Measurements from ENCODE around the gene SLC9A7.

Gene SLC9A7

DNA sequence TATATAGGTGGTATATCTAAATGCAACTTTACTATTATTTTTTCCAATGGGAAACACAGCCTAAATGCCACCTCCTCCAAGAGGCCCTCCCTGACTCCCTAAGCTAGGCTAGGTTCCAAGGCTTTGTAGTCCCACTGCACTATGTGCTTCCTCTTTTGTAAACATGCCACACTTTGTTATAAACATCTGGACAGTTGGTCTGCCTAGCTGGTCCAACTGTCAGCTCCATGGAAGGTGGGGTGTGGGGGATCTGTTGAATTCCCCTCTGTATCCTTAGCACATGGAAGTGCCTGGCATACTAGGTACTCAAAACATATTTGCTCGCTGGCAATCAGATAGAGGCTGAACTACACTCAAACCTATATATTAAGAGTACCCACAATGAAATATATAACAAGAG lies 63.4 kb downstream of the SLC9A7 start:
- H3K9me3 ChIP-seq (ENCODE audit: insufficient read depth, low read depth, low read length): no peaks in the 10 kb centered on the region
- H3K27ac ChIP-seq (ENCODE audit: low read depth, low read length): no peak overlapping the region
- no peak overlapping the region for H4K12ac ChIP-seq (ENCODE audit: low read depth, low read length)
- no peak overlapping the region for H3K9ac ChIP-seq (ENCODE audit: low read length)
- H2BK120ac ChIP-seq (ENCODE audit: insufficient read depth, low read length, poor library complexity): no peak overlapping the region
- no peaks in the 10 kb centered on the region for H3K36me3 ChIP-seq (ENCODE audit: control insufficient read depth in 1 of 2, insufficient read depth in 2 of 2, low read length in 2 of 2)
- no peak overlapping the region for H3K4ac ChIP-seq (ENCODE audit: low read depth, low read length)
- no peak overlapping the region for H3K18ac ChIP-seq (ENCODE audit: low read length)
- no peak overlapping the region for H2BK5ac ChIP-seq (ENCODE audit: low read depth, low read length, poor library complexity)
- no peak overlapping the region for H2AFZ ChIP-seq (ENCODE audit: insufficient read depth, low read length, poor library complexity)
- H2BK12ac ChIP-seq (ENCODE audit: low read length): no peak overlapping the region
- H3K4me3 ChIP-seq (ENCODE audit: low read depth, low read length): no peak overlapping the region
- H4K8ac ChIP-seq (ENCODE audit: low read depth, low read length): no peak overlapping the region
- no peak overlapping the region for H3K4me2 ChIP-seq (ENCODE audit: low read length)
- H2AK5ac ChIP-seq (ENCODE audit: low read length): no peak overlapping the region
- no peaks in the 10 kb centered on the region for H3K4me1 ChIP-seq (ENCODE audit: control insufficient read depth in 1 of 2, insufficient read depth in 2 of 2, low read length in 2 of 2)
- no peaks in the 10 kb centered on the region for H3K27me3 ChIP-seq (ENCODE audit: insufficient read depth, low read length)
- no peaks in the 10 kb centered on the region for H3K79me2 ChIP-seq (ENCODE audit: control insufficient read depth, insufficient read depth, low read length, poor library complexity)
- H3K79me1 ChIP-seq (ENCODE audit: low read length): no peaks in the 10 kb centered on the region
- no peak overlapping the region for H4K91ac ChIP-seq (ENCODE audit: low read depth, low read length)
- WGBS (ENCODE audit: extremely low coverage, insufficient coverage, insufficient read length): no CpG with 5 or more reads among the region's 1 CpG
- no peak overlapping the region for H3K23ac ChIP-seq (ENCODE audit: low read length)
- DNase-seq: no peak
- H3K14ac ChIP-seq (ENCODE audit: low read length): no peak overlapping the region

DNA sequence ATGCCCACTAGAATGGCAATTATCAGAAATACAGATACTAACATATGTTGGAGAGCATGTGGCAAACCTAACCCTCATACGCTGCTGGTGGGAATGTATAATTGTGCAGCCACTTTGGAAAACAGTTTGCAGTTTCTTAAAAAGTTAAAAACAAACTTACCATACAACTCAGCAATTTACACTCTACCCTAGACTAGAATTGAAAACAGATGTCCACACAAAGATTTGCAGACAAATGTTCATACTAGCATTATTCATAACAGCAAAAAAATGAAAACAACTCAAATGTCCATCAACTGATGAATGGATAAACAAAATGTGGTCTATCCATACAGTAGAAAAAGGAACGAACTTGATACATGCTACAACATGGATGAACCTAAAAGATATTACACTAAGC lies 64.4 kb downstream of the SLC9A7 start:
- Histone ChIP-seq H4K8ac (ENCODE audit: low read depth, low read length) (no peak overlapping the region), H3K4me1 (ENCODE audit: control insufficient read depth in 1 of 2, insufficient read depth in 2 of 2, low read length in 2 of 2) (no peaks in the 10 kb centered on the region), H4K91ac (ENCODE audit: low read depth, low read length) (no peak overlapping the region), H3K36me3 (ENCODE audit: control insufficient read depth in 1 of 2, insufficient read depth in 2 of 2, low read length in 2 of 2) (no peaks in the 10 kb centered on the region), H3K4me2 (ENCODE audit: low read length) (no peak overlapping the region), H2AFZ (ENCODE audit: insufficient read depth, low read length, poor library complexity) (no peak overlapping the region), H2BK120ac (ENCODE audit: insufficient read depth, low read length, poor library complexity) (no peak overlapping the region), H3K14ac (ENCODE audit: low read length) (no peak overlapping the region), H2AK5ac (ENCODE audit: low read length) (no peak overlapping the region), H3K27me3 (ENCODE audit: insufficient read depth, low read length) (no peaks in the 10 kb centered on the region), H3K4ac (ENCODE audit: low read depth, low read length) (no peak overlapping the region), H3K4me3 (ENCODE audit: low read depth, low read length) (no peak overlapping the region), H2BK5ac (ENCODE audit: low read depth, low read length, poor library complexity) (no peak overlapping the region), H3K18ac (ENCODE audit: low read length) (no peak overlapping the region), H3K79me1 (ENCODE audit: low read length) (no peaks in the 10 kb centered on the region), H2BK12ac (ENCODE audit: low read length) (no peak overlapping the region), H3K23ac (ENCODE audit: low read length) (no peak overlapping the region), H3K79me2 (ENCODE audit: control insufficient read depth, insufficient read depth, low read length, poor library complexity) (no peaks in the 10 kb centered on the region), H3K9me3 (ENCODE audit: insufficient read depth, low read depth, low read length) (no peaks in the 10 kb centered on the region), H3K9ac (ENCODE audit: low read length) (no peak overlapping the region), H3K27ac (ENCODE audit: low read depth, low read length) (no peak overlapping the region), H4K12ac (ENCODE audit: low read depth, low read length) (no peak overlapping the region)
- WGBS (ENCODE audit: extremely low coverage, insufficient coverage, insufficient read length): no CpG with 5 or more reads among the region's 2 CpGs
- no peak for DNase-seq

DNA sequence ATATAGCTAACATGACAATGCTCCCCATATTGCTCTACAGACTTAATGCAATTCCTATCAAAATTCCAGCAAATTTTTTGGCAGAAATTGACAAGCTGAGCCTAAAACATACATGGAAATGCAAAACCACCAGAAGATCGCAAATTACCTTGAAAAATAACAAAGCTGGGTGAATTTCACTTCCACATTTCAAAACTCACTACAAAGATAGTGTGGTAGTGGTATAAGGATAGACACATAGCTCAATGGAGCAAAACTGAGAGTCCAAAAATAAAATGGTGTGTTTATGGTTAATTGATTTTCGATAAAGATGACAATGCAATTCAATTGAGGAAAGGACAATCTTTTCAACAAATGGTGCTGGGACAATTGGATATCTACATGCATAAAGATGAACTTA lies 65.8 kb downstream of the SLC9A7 start:
- Histone ChIP-seq H3K9me3 (ENCODE audit: insufficient read depth, low read depth, low read length) (no peaks in the 10 kb centered on the region), H3K14ac (ENCODE audit: low read length) (no peak overlapping the region)
- WGBS (ENCODE audit: extremely low coverage, insufficient coverage, insufficient read length): no CpG with 5 or more reads among the region's 2 CpGs

DNA sequence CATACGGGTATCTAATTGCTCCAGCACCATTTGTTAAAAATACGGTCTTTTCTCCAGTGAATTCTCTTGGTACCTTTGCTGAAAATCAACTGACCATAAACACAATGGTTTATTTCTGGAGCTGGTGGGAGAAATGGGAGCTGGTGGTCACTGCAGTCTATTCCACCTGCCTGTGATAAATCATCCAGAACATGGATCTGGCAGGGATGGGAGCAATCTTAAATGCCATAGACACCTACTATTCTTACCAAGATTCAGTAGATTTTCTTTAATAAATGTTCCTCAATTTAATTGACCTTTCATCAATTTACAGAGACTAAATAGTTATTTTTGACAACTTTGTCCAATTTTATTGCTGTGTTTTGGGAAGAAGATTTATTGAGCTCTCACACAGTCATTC lies 68.1 kb downstream of the SLC9A7 start:
- H2AK5ac ChIP-seq (ENCODE audit: low read length): no peak overlapping the region
- no peaks in the 10 kb centered on the region for H3K36me3 ChIP-seq (ENCODE audit: control insufficient read depth in 1 of 2, insufficient read depth in 2 of 2, low read length in 2 of 2)
- DNase-seq: no peak
- no peak overlapping the region for H3K4me2 ChIP-seq (ENCODE audit: low read length)
- no peak overlapping the region for H2AFZ ChIP-seq (ENCODE audit: insufficient read depth, low read length, poor library complexity)
- H3K9ac ChIP-seq (ENCODE audit: low read length): no peak overlapping the region
- no peak overlapping the region for H3K27ac ChIP-seq (ENCODE audit: low read depth, low read length)
- no peak overlapping the region for H2BK120ac ChIP-seq (ENCODE audit: insufficient read depth, low read length, poor library complexity)
- no CpG with 5 or more reads among the region's 2 CpGs for WGBS (ENCODE audit: extremely low coverage, insufficient coverage, insufficient read length)
- H3K4ac ChIP-seq (ENCODE audit: low read depth, low read length): no peak overlapping the region
- H3K27me3 ChIP-seq (ENCODE audit: insufficient read depth, low read length): no peaks in the 10 kb centered on the region
- H3K18ac ChIP-seq (ENCODE audit: low read length): no peak overlapping the region
- no peak overlapping the region for H3K14ac ChIP-seq (ENCODE audit: low read length)
- H4K91ac ChIP-seq (ENCODE audit: low read depth, low read length): no peak overlapping the region
- H3K4me1 ChIP-seq (ENCODE audit: control insufficient read depth in 1 of 2, insufficient read depth in 2 of 2, low read length in 2 of 2): no peaks in the 10 kb centered on the region
- no peak overlapping the region for H4K12ac ChIP-seq (ENCODE audit: low read depth, low read length)
- no peaks in the 10 kb centered on the region for H3K79me2 ChIP-seq (ENCODE audit: control insufficient read depth, insufficient read depth, low read length, poor library complexity)
- no peak overlapping the region for H4K8ac ChIP-seq (ENCODE audit: low read depth, low read length)
- no peak overlapping the region for H2BK5ac ChIP-seq (ENCODE audit: low read depth, low read length, poor library complexity)
- H3K4me3 ChIP-seq (ENCODE audit: low read depth, low read length): no peak overlapping the region
- no peak overlapping the region for H2BK12ac ChIP-seq (ENCODE audit: low read length)
- no peaks in the 10 kb centered on the region for H3K9me3 ChIP-seq (ENCODE audit: insufficient read depth, low read depth, low read length)
- no peak overlapping the region for H3K23ac ChIP-seq (ENCODE audit: low read length)
- no peaks in the 10 kb centered on the region for H3K79me1 ChIP-seq (ENCODE audit: low read length)

More for the DNA sequence above, 65.8 kb downstream of the SLC9A7 start:
- H3K4me1 ChIP-seq (ENCODE audit: control insufficient read depth in 1 of 2, insufficient read depth in 2 of 2, low read length in 2 of 2): no peaks in the 10 kb centered on the region
- no peak overlapping the region for H3K27ac ChIP-seq (ENCODE audit: low read depth, low read length)
- no peak overlapping the region for H2BK5ac ChIP-seq (ENCODE audit: low read depth, low read length, poor library complexity)
- H3K9ac ChIP-seq (ENCODE audit: low read length): no peak overlapping the region
- H3K36me3 ChIP-seq (ENCODE audit: control insufficient read depth in 1 of 2, insufficient read depth in 2 of 2, low read length in 2 of 2): no peaks in the 10 kb centered on the region
- no peaks in the 10 kb centered on the region for H3K27me3 ChIP-seq (ENCODE audit: insufficient read depth, low read length)
- H4K12ac ChIP-seq (ENCODE audit: low read depth, low read length): no peak overlapping the region
- no peak overlapping the region for H3K18ac ChIP-seq (ENCODE audit: low read length)
- no peak overlapping the region for H2BK12ac ChIP-seq (ENCODE audit: low read length)
- H3K79me1 ChIP-seq (ENCODE audit: low read length): no peaks in the 10 kb centered on the region
- H2AK5ac ChIP-seq (ENCODE audit: low read length): no peak overlapping the region
- H2AFZ ChIP-seq (ENCODE audit: insufficient read depth, low read length, poor library complexity): no peak overlapping the region
- no peak overlapping the region for H3K4ac ChIP-seq (ENCODE audit: low read depth, low read length)
- no peaks in the 10 kb centered on the region for H3K79me2 ChIP-seq (ENCODE audit: control insufficient read depth, insufficient read depth, low read length, poor library complexity)
- H3K4me2 ChIP-seq (ENCODE audit: low read length): no peak overlapping the region
- H4K91ac ChIP-seq (ENCODE audit: low read depth, low read length): no peak overlapping the region
- no peak overlapping the region for H2BK120ac ChIP-seq (ENCODE audit: insufficient read depth, low read length, poor library complexity)
- DNase-seq: no peak
- no peak overlapping the region for H3K4me3 ChIP-seq (ENCODE audit: low read depth, low read length)
- no peak overlapping the region for H3K23ac ChIP-seq (ENCODE audit: low read length)
- H4K8ac ChIP-seq (ENCODE audit: low read depth, low read length): no peak overlapping the region
